ENCODE results near the gene CYP26B1. TPM values are rescaled to one million over a fixed set of nuclear protein-coding genes. Genes with fewer than 3 reads are reported as not detected.

The CYP26B1 gene
- polyA plus RNA-seq, 1 experiment: 0.27 TPM

- no peak for TF ChIP-seq CTCF (IDR thresholded peaks at IDR 0.05; ENCODE audit: insufficient read depth, low read depth, low read length)
- Histone ChIP-seq H3K4me3 (ENCODE audit: low read depth, low read length) (no peak overlapping the region), H3K27me3 (ENCODE audit: control insufficient read depth, insufficient read depth, low read length) (peaks cover 37% of the 10 kb centered on the region), H3K36me3 (ENCODE audit: control insufficient read depth, insufficient read depth, low read length) (no peaks in the 10 kb centered on the region)
- ChIA-PET CTCF (interaction anchor here (1.0 to 1.1 kb wide), 2 partner anchors 26 to 342 kb away, joined by 3 read pairs; no protein-coding TSS in a partner anchor), POLR2A (no interaction called here)
- no peak for DNase-seq (ENCODE audit: low read depth)
Observed at GRCh38 chr2:72142570-72143440, 4.9 kb downstream of the CYP26B1 start.

GRCh38 chr2:72141881-72142451 lies 5.7 kb downstream of the CYP26B1 start:
- TF ChIP-seq CTCF (IDR thresholded peaks at IDR 0.05; ENCODE audit: insufficient read depth, low read depth, low read length): no peak
- H3K36me3 ChIP-seq (ENCODE audit: control insufficient read depth, insufficient read depth, low read length): no peaks in the 10 kb centered on the region
- ChIA-PET CTCF (interaction anchor here (0.6 to 1.0 kb wide), 2 partner anchors 343 to 344 kb away, joined by 3 to 4 read pairs; no protein-coding TSS in a partner anchor), POLR2A (interaction anchor here (0.5 kb wide), 1 partner anchor 602 kb away, joined by 8 read pairs; no protein-coding TSS in a partner anchor)
- no peak for DNase-seq (ENCODE audit: low read depth)
- peaks cover 32% of the 10 kb centered on the region for H3K27me3 ChIP-seq (ENCODE audit: control insufficient read depth, insufficient read depth, low read length)
- no peak overlapping the region for H3K4me3 ChIP-seq (ENCODE audit: low read depth, low read length)

GRCh38 chr2:72141032-72141645 lies 6.5 kb downstream of the CYP26B1 start:
- POLR2A ChIA-PET: no interaction called here
- Histone ChIP-seq H3K4me3 (ENCODE audit: low read depth, low read length) (no peak overlapping the region), H3K36me3 (ENCODE audit: control insufficient read depth, insufficient read depth, low read length) (no peaks in the 10 kb centered on the region), H3K27me3 (ENCODE audit: control insufficient read depth, insufficient read depth, low read length) (peaks cover 24% of the 10 kb centered on the region)
- CTCF ChIA-PET: interaction anchor here (0.6 to 2.5 kb wide), 5 partner anchors 8 to 343 kb away, joined by 3 to 9 read pairs (median 4); no protein-coding TSS in a partner anchor
- DNase-seq (ENCODE audit: low read depth): no peak
- TF ChIP-seq CTCF (IDR thresholded peaks at IDR 0.05; ENCODE audit: insufficient read depth, low read depth, low read length): no peak

- TF ChIP-seq CTCF (IDR thresholded peaks at IDR 0.05; ENCODE audit: insufficient read depth, low read depth, low read length): no peak
- ChIA-PET CTCF (interaction anchor here (0.9 to 2.5 kb wide), 4 partner anchors 9 to 531 kb away, joined by 3 to 9 read pairs (median 5); no protein-coding TSS in a partner anchor), POLR2A (no interaction called here)
- no peaks in the 10 kb centered on the region for H3K36me3 ChIP-seq (ENCODE audit: control insufficient read depth, insufficient read depth, low read length)
- no peak overlapping the region for H3K4me3 ChIP-seq (ENCODE audit: low read depth, low read length)
- peaks cover 19% of the 10 kb centered on the region for H3K27me3 ChIP-seq (ENCODE audit: control insufficient read depth, insufficient read depth, low read length)
- no peak for DNase-seq (ENCODE audit: low read depth)
Observed at GRCh38 chr2:72140621-72140960, 7.1 kb downstream of the CYP26B1 start.

All from BJ (cell line).